NCI-H2107 (cell line): ENCODE measurements around the gene IQGAP3.
A peak's percentile ranks its signal among the peaks of the same experiment; 100 is the strongest.

Experiments
- DNase-seq: peaks from one replicate; lab custom pipeline; 2025; lab: John Stamatoyannopoulos, UW

IQGAP3 gene

GRCh38 chr1:156508205-156508954 lies 64.0 kb downstream of the IQGAP3 start:
- no peak for DNase-seq

- DNase-seq = no peak
These were observed 65.9 kb downstream of the IQGAP3 start for GRCh38 chr1:156506450-156506849.

DNA sequence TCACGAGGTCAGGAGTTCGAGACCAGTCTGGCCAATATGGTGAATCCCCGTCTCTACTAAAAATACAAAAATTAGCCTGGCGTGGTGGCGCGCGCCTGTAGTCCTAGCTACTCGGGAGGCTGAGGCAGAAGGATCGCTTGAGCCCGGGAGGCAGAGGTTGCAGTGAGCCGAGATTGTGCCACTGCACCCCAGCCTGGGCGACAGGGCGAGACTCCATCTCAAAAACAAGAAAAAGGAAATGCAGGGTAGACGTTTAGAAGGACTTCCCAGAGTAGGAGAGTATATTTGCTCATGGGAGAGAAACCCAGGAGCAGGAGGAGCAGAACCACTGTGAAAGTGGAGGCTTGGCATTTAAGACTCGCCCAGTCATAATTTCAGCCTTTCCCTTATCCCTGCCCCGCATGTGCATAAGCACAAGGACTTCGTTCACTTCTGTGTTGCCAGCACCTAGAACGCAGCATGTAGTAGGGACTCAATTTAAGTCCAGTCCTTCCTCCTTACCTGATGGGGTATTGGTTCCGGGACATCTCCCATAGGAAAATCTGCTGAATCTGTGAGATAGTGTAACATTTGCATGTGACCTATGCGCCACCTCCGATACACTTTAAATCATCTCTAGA lies 66.6 kb downstream of the IQGAP3 start:
- DNase-seq = no peak

DNA sequence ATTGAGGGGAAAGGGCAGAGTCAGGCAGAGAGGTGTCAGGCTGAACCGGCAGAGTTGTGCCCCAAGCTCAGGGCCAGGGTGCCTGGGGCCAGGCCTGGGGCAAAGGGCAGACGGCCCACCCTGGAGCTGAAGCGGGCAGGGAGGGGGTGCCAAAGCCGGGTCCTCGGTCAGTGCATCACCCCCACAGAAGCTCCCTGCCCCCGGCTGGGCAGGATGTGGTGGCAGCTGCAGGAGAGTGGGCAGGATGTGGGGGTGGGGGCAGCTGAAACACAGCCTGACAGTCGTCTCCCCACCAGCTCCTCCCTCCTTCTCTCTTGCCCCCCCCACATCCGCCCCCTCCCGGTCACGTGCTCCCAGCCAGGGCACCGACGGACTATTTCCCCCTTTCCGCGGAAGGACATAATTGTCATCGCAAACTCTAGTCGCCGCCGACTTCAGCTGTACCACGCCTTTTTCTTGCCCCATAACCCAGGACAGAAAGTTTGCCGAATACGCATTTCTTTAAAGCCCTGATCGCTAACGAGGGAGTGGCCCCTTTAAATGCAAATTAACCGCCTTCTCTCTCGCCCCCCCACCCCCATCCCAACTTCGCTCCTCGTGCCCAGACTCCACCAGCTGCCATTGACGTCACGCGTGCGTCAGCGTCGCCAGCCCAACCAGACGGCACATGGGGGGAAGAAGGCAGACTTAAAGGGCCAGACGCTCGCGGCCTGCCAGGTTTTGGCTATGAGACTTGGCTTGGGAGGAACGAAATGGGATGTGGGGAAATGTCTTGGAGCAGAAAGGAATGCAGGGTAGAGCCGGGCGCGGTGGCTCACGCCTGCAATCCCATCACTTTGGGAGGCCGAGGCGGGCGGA lies 67.3 kb downstream of the IQGAP3 start:
- peak; percentile 91 for DNase-seq

- no peak for DNase-seq
These were observed 67.9 kb downstream of the IQGAP3 start for GRCh38 chr1:156504438-156504813.

- no peak for DNase-seq
These were observed 68.5 kb downstream of the IQGAP3 start for GRCh38 chr1:156503698-156504437.

DNA sequence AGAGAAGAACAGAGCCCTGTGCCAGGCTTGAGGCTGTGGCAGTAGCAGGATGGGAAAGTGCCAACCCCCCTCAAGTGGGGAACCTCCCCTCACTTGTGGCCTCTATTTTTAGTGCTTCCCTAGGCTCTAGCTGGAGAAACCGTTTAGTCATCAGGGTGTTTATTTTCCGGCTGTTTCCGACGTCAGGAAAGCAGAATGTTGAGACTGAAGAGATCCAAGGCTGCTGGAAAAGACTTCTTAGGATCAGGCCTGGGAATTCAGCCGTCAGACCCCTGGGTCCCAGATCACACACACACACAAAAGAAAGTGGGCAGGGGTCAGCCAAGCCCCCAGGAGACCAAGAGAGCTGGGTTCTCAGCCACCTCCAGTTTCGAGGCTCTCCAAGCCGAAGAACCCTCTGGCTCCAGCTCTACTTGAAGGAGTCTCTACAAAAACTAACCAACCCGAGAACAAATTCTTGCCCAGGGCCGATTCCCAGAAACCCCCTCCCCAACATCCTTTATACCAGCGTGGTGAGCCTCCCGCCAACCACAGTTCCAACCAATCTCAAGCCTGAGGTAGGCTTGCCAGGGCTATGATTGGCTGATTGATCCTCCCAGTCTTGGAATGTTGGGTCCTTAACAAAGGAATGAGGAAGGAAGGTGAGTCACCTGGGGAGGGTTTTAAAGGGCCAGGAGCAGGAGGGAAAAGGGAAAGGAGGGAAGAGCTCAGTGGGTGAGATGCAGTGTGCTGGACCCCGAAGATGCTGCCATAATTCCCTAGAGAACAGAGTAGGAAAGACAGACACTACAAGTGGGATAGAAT lies 69.3 kb downstream of the IQGAP3 start:
- no peak for DNase-seq

DNA sequence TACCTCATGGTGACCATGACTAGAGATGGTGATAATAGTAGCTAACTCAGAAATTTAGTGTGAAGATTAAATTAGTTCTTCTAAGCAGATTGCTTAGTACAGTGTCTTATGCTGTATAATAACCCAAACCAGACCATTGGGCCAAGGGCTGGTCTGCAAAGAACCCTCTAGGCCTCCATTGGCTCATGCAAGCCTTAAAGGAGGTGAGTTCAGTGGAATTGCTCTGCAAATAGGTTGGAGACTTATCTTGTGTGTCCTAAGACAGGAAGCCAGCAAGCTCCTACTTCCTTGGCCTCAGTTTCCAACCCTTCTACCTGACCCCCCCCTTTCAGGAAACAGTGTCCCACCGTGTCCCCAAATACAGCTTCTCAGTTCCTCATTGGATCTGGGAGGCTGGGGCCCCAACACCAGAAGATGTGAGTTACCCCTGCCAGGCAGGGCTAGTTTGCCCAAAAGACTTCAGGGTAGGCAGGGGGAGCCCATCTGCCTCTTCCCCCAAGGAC lies 69.9 kb downstream of the IQGAP3 start:
- DNase-seq = no peak

GRCh38 chr1:156500793-156501506 lies 71.4 kb downstream of the IQGAP3 start:
- peak; percentile 97 for DNase-seq

GRCh38 chr1:156500543-156500792 lies 71.9 kb downstream of the IQGAP3 start, which contains the start of gene MEF2D:
Gene MEF2D, minus strand, starts transcription at chr1:156500775. Its CDS starts 17,483 bp downstream, at chr1:156483292.
- DNase-seq = no peak

GRCh38 chr1:156499842-156500542 lies 72.4 kb downstream of the IQGAP3 start:
- no peak for DNase-seq

DNA sequence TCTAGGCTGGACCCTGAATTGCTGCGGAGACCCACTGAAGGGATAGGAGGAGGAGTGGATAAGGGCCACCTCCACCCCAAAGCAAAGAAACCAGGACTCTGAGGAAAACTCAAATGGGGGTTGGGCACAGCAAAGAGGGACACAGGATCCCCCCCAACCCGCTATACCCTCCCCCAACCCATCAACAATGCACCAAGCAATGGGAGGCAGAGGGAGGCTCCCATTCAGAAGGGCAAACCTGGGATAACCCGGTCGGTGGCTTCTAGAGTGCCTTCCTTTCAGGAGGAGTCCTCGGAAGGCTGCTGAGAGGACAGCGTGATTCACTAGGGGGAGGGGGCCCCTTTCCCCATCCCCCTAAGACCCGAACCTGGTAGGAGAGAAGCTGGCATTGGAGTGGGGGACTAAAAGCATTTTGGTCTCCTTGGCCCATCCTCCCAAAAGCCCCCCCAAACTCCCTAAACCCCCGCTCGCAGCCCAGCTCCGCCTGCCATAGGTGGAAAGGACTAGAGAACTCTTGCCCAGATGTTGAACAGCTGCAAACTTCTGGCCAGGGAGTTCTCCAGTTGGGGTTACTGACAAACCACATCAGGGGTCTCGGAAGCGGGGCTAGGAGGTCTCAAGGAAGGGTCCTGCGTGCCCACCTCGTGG lies 73.0 kb downstream of the IQGAP3 start:
- DNase-seq = no peak

DNA sequence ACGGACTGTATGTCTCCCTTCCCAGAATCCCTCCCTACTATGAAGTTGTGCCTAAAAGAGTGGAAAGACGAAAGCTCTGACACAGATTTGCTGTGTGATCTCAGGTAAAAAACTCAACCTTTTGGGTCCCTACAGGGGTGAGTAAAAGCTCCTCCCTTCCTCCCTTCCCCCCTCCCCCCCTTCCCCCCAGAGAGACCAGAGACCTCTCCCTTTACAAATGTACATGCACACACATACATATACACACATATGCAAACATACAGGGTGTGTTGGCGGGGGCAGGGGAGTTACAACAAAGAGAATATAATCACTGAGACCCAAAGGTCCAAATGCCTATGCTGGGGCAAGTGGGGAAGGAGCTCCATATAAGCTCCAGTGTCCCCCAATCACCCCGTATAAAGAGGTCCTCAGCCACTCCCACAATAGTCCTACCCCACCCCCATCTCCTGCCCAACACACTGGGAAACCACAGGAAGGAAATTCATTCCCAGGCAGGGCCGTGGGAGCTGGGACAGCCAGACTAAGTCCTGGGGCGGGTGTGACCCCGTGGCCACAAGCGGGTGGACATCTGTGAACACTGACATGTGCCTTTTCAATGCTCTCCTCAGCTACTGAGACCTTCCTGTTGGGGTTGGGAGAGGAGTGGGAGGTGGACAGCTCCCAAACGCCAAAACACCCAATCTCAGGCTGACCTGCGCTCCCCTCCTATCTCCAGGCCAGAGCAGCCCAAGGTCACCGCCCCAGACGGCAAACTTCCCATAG lies 73.8 kb downstream of the IQGAP3 start:
- DNase-seq = no peak

- DNase-seq = no peak
These were observed 74.5 kb downstream of the IQGAP3 start for GRCh38 chr1:156497743-156498431.

DNA sequence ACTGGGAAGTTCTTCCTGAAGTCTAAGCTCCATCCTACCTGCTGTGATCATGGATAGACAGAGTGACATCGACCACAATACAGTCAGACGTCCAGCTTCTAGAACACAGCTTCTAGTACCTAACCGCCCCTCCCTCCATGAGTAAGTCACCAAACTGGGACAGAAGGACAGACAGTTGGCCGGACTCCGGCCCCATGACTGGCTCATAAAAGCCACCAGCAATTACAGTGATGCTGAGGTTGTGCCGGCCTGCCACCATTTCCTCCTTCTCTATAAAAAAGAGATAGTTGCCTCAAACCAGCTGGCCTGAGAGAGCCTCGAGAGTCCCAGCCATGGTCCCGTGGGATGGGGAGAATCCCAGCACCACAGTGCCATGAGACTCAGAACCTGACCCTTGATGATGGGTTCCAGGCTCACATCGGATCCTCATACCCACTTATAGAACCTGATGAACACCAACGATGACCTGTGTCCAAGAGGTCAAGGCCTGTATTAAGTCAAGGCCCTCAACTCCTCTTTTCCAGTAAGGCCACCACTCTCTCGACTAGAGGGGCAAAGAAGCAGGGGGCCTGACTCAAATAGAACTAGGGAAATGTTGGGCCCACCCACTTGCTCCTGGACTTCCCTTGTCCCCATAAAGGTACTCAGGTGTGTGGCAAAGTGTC lies 75.2 kb downstream of the IQGAP3 start:
- DNase-seq = no peak

GRCh38 chr1:156496211-156496761 lies 76.1 kb downstream of the IQGAP3 start:
- DNase-seq = no peak
